Measurements from ENCODE around the gene MYF6. TPM values are rescaled to one million over a fixed set of nuclear protein-coding genes. Genes with fewer than 3 reads are reported as not detected.

The MYF6 gene
- total and polyA plus RNA-seq, 7 donors, result not detected

- H3K27ac ChIP-seq, result no peak overlapping the region
- no peak for TF ChIP-seq POLR2AphosphoS5 (IDR thresholded peaks at IDR 0.05)
- TF ChIP-seq CTCF (IDR thresholded peaks at IDR 0.05), result no peak
- TF ChIP-seq EP300 (IDR thresholded peaks at IDR 0.05), result no peak
- TF ChIP-seq POLR2A (IDR thresholded peaks at IDR 0.05), result no peak
- no peak for DNase-seq
- H3K4me1 ChIP-seq, result no peaks in the 10 kb centered on the region
- intact Hi-C loops (cut with DNase I), result no loop called here
- H3K36me3 ChIP-seq, result no peaks in the 10 kb centered on the region
- 80 to 91% methylated on average over 3 of the region's 3 CpGs for WGBS, 2 donors
- no peaks in the 10 kb centered on the region for H3K27me3 ChIP-seq
- no peak overlapping the region for H3K4me3 ChIP-seq
- H3K9me3 ChIP-seq, result no peaks in the 10 kb centered on the region
Measured at GRCh38 chr12:80754274-80754673, 46.8 kb downstream of the MYF6 start.

- WGBS, 2 donors, result 73 to 88% methylated on average over 1 of the region's 1 CpG
- TF ChIP-seq CTCF (IDR thresholded peaks at IDR 0.05) (no peak), POLR2AphosphoS5 (IDR thresholded peaks at IDR 0.05) (no peak), POLR2A (IDR thresholded peaks at IDR 0.05) (no peak), EP300 (IDR thresholded peaks at IDR 0.05) (no peak)
- Histone ChIP-seq H3K4me3 (no peak overlapping the region), H3K36me3 (no peaks in the 10 kb centered on the region), H3K9me3 (no peaks in the 10 kb centered on the region), H3K27ac (no peak overlapping the region), H3K4me1 (no peaks in the 10 kb centered on the region), H3K27me3 (no peaks in the 10 kb centered on the region)
- intact Hi-C loops (cut with DNase I), result no loop called here
- no peak for DNase-seq
Measured at GRCh38 chr12:80756875-80757274, 49.4 kb downstream of the MYF6 start.

Other genes starting within 250 kb of the MYF6 start
- gene MYF5, start 9.3 kb downstream of the MYF6 start, total RNA-seq, result not detected
- gene MYF5, start 9.3 kb downstream of the MYF6 start, polyA plus RNA-seq, result not detected
- gene LIN7A, start 230.3 kb downstream of the MYF6 start, total RNA-seq, result 10 to 100 TPM in 1 of 4 donors, 1 to 10 TPM in 3; 4.6 to 10.7 (median 7.9) TPM
- 1 to 10 TPM in 2 of 3 donors, under 1 TPM in 1; 0.60 to 1.6 (median 1.1) TPM for gene LIN7A, start 230.3 kb downstream of the MYF6 start, polyA plus RNA-seq

Measured in sigmoid colon (tissue), 7 donors.